CD4-positive, alpha-beta T cell treated with Interferon alpha-2 for 1 hour (primary cell): Measurements from ENCODE around the gene ROMO1.
A peak's percentile ranks its signal among the peaks of the same experiment; 100 is the strongest.
"Not testable (repeated sequence)": the region's sequence is repeated elsewhere in the genome, so short reads cannot be mapped to it uniquely, and the experiment has no call there.

Source experiments
- DNase-seq, 2 donors: peaks; one replicate each; pipeline ENCODE4 v3.0.0-alpha.2; 2020 to 2022

Gene ROMO1

DNA sequence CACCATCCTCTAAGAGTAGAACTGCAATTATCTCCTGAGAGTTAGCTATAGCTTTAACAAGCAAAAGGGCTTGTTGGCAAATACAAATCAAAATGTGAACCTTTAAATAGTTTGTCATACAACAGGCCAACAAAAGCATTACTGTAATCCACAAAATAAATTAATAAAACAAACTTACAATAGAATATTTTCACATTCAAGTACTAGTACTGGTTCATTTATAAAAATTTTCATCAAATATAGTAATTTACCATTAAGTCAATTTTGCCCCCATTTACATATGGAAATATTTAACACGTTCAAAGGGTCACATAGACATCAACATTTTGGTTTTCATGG, 33.4 kb downstream of the ROMO1 start:
- no peak for DNase-seq

- DNase-seq, result peak in 1 of 2 donors; percentile 2
Observed at GRCh38 chr20:35734374-35734773, 35.2 kb downstream of the ROMO1 start.

DNA sequence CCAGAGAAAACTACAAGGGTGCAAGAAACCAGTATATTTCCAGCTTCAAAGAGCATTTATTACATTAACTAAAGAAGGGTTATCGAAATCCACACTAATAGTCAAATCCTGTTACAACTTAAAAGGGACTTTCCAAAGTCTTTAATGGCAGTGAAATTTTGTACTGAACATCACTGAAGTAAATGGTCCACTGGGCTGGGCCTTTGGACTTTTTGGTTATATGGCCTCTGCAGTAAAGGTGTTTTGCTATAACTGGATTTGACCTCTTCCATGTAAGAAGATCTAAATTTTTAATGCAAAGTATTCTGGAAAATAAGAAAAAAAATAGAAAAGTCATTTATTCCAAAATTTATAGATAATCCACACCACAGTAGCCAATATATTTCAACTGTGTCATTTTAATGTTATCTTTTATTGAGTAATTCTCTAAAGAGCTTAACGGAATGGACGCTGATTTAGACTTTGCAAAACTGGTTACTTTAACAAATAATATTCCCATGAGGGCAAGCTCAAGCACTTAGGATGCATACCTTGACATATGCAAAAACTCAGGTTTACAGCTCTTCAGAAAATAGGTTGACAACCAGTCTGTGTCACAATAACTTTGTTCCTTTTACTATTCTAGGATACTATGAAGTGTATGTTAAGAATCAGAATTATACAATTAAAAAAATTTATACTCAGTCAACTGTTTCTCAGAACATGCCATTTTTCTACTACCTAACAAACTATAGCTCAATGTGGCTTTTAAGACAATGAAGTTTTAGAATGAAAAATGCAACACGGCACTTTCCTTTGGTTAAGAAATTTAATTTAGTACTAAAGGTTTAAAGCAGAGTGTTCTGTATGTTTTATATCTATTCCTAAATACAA, 35.8 kb downstream of the ROMO1 start:
- peak in 1 of 2 donors; percentile 11 for DNase-seq

DNA sequence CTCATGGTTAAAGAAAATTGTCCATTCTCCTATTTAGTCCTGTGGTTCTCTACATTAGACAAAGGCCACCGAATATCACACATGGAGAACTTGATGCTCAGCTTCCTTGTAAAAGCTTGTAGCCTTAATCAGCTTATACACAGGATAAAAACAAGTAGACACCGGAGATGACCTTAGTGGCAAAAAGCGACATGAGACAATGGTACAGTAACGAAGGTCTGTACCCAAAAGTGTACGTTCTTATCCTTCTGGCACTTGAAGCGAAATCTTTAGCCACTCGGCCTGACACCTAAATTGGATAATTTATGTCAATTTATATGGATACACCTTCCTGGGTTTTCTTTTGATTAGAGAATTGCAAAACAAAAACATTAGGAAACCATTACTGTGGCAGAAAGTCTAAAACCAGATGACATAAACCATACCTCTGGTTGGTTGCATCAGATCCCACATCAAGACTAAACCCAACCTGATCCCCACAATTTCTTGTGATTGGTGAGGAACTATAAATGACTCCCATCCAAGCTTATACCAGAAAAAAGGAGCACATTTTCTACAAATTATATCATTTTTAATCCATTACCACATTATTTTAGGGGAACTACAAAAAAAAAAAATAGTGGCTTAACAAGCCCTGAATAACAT, 36.7 kb downstream of the ROMO1 start:
- DNase-seq, result peak in 1 of 2 donors; percentile 8

DNA sequence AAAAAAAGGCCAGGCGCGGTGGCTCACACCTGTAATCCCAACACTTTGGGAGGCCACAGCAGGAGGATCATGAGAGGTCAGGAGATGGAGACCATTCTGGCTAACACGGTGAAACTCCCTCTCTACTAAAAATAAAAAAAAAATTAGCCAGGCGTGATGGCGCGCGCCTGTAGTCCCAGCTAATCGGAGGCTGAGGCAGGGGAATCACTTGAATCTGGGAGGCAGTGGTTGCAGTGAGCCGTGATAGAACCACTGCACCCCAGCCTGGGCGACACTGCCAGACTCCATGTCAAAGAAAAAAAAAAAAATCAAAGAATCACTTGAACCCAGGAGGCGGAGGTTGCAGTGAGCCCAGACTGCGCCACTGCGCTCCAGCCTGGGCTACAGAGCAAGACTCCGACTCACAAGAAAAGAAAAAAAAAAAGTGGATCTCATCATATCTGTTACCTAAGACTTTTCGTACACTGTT, 38.7 kb downstream of the ROMO1 start:
- DNase-seq, result no peak

- no peak for DNase-seq
Observed at GRCh38 chr20:35738410-35739179, 39.4 kb downstream of the ROMO1 start.

DNA sequence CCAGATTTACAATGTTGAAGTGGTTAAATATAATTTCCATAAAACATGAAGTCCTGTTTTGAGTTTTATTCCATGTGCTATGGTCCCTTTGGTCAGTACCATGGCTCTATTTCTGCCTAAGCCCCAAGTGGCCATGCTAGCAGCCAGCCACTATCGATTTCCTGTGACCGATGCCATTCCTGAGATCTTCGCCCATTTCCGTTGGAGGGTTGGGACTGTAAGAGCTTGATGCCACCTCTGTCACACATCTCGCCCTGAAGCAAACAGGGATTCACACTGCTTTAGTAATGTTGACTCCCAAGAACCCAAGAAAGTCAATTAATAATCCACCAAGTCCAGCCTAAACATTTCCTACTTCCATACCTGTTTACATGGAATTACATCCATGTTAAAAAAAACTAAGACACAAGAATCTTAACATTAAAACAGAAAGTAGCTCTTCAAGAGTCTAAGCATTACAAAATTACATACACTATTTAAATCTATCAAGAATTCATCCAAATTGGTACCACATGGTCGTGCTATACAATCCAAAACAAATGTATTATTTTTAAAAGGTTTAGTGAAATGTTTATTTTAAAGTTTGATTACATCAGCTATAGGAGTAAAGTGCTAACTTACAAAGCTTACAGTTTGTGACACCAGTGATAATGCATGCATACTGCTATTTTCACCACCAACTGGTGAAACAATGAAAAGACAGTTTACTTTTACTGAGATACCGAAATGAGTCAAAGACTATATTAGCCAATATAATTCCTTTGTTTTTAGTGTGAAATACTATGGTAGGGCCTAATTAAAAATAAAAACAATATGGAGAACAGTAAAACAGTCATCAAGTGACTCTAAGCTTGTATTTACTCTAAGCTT, 40.3 kb downstream of the ROMO1 start:
- peak in 1 of 2 donors; percentile 64 for DNase-seq

GRCh38 chr20:35741892-35742740, 42.9 kb downstream of the ROMO1 start, which contains the start of gene RBM39:
Gene RBM39, minus strand, starts transcription at chr20:35742260. Its CDS starts 1,386 bp downstream, at chr20:35740874.
- peak; percentile 100 for DNase-seq

- DNase-seq, result peak; percentile 10 to 64
Observed at GRCh38 chr20:35742741-35743523, 43.7 kb downstream of the ROMO1 start.

GRCh38 chr20:35743693-35744491, 44.7 kb downstream of the ROMO1 start:
- DNase-seq, result peak in 1 of 2 donors; percentile 51

DNA sequence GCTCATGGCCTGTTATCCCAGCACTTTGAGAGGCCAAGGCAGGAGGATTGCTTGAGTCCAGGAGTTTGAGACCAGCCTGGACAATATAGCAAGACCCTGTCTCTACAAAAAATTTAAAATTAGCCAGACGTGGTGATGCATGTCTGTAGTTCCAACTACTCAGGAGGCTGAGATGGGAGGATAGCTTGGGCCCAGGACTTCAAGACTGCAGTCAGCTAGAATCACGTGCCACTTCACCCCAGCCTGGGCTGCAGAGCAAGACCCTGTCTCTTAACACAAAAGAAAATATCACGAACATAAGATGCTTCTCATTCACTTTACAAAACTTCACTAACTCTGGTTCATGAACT, 45.3 kb downstream of the ROMO1 start:
- not testable (repeated sequence) for DNase-seq
